Smooth muscle cell (in vitro differentiated cells): Measurements from ENCODE around the gene IFT52. TPM values are rescaled to one million over a fixed set of nuclear protein-coding genes. Genes with fewer than 3 reads are reported as not detected.
"Not testable (repeated sequence)": the region's sequence is repeated elsewhere in the genome, so short reads cannot be mapped to it uniquely, and the experiment has no call there.

Experiments used
- DNase-seq: peaks from one replicate; lab custom pipeline; 2025; ENCODE audit not compliant: unreplicated experiment; lab: John Stamatoyannopoulos, UW
- H2AFZ ChIP-seq: fragments of 200-600 bp; sonication (generic); 2 replicates; pipeline ENCODE4 v1.6.0; 2016; ENCODE audit warnings: antibody characterized with exemption, low read depth, mild to moderate bottlenecking
- H3F3A ChIP-seq: fragments of 200-600 bp; sonication (generic); 2 replicates; pipeline ENCODE4 v1.6.0; 2017; ENCODE audit warnings: antibody characterized with exemption, low read depth
- H3K27ac ChIP-seq: fragments of 200-600 bp; sonication (generic); 2 replicates; pipeline ENCODE4 v1.5.1; 2016; ENCODE audit warnings: low read depth, mild to moderate bottlenecking
- H3K27me3 ChIP-seq: fragments of 200-600 bp; sonication (generic); 2 replicates; pipeline ENCODE4 v1.6.1; 2016; ENCODE audit warnings: low read depth, mild to moderate bottlenecking
- H3K36me3 ChIP-seq: fragments of 200-600 bp; sonication (generic); 2 replicates; pipeline ENCODE4 v1.5.1; 2016; ENCODE audit warnings: low read depth
- H3K4me1 ChIP-seq: fragments of 200-600 bp; sonication (generic); 2 replicates; pipeline ENCODE4 v1.5.1; 2016; ENCODE audit warnings: low read depth
- H3K4me2 ChIP-seq: fragments of 200-600 bp; sonication (generic); 2 replicates; pipeline ENCODE4 v1.6.0; 2016; ENCODE audit warnings: mild to moderate bottlenecking
- H3K4me3 ChIP-seq: fragments of 200-600 bp; sonication (generic); 2 replicates; pipeline ENCODE4 v1.5.1; 2016; ENCODE audit warnings: mild to moderate bottlenecking
- H3K79me2 ChIP-seq: fragments of 200-600 bp; sonication (generic); 2 replicates; pipeline ENCODE4 v1.6.0; 2016; ENCODE audit warnings: low read depth, mild to moderate bottlenecking
- H3K9ac ChIP-seq: fragments of 200-600 bp; sonication (generic); 2 replicates; pipeline ENCODE4 v1.6.0; 2016; ENCODE audit warnings: low read depth
- H3K9me3 ChIP-seq: fragments of 200-600 bp; sonication (generic); replicated peaks from 2 replicates; pipeline ENCODE4 v1.5.1; 2016; ENCODE audit warnings: low read depth
- H4K20me1 ChIP-seq: fragments of 200-600 bp; sonication (generic); 2 replicates; pipeline ENCODE4 v1.6.0; 2016; ENCODE audit warnings: low read depth
- WGBS: methylation state at CpG from one replicate; pipeline ENCODE4 v1.1.7; 2016; ENCODE audit warnings: low lambda C conversion rate; 5-methylcytosine and 5-hydroxymethylcytosine counted together
- polyA plus RNA-seq: library from polyadenylated mRNA; unstranded; fragments of >200 nt; fragmentation: Nextera tagmentation; extraction: Ambion mirVana; gene quantifications from 2 replicates; pipeline ENCODE4 v1.2.1, GENCODE V29; 2016
- total RNA-seq: library from RNA; depleted of rRNA; stranded (reverse); fragments of >200 nt; gene quantifications from 2 replicates; pipeline ENCODE4 v1.2.3, GENCODE V29; 2014
- TF ChIP-seq, protein P1 (sequence below): fragments of 200-600 bp; sonication (generic); IDR thresholded peaks from 2 replicates; pipeline ENCODE4 v1.5.1; 2017; ENCODE audit warnings: borderline replicate concordance, mild to moderate bottlenecking, antibody characterized with exemption; ENCODE audit not compliant: insufficient read depth, poor library complexity, severe bottlenecking

IFT52 gene
- total and polyA plus RNA-seq, 2 experiments from 2014 or later = 46.5 to 51.0 TPM

DNA sequence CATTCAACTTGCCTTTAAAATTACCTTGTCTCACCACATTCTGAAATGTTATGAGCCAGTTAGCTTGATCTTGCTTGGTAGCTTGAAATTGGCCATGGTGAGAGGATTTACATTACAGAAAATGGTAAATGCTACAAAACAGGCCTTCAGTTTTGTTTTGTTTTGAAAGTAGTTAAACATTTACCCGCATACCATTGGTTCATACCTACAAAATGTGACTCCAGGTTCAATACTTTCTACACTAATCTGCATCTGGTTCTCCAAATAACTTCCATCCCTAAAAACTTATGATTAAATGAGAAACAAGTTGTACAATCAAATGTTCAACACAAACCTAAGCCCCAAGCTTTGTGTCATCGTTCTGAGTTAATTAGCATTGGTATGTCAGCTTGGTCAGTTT lies 45.7 kb downstream of the IFT52 start:
- no peaks in the 10 kb centered on the region for H4K20me1 ChIP-seq
- DNase-seq = no peak
- H3K4me2 ChIP-seq = no peak overlapping the region
- peaks cover 5% of the 10 kb centered on the region for H3K36me3 ChIP-seq
- H3F3A ChIP-seq = no peaks in the 10 kb centered on the region
- H3K79me2 ChIP-seq = no peaks in the 10 kb centered on the region
- H2AFZ ChIP-seq = no peak overlapping the region
- H3K9ac ChIP-seq = no peak overlapping the region
- no peaks in the 10 kb centered on the region for H3K27me3 ChIP-seq
- WGBS = 91% methylated on average over 2 of the region's 2 CpGs
- H3K4me3 ChIP-seq = no peak overlapping the region
- H3K4me1 ChIP-seq = no peaks in the 10 kb centered on the region
- no peak overlapping the region for H3K27ac ChIP-seq
- no peaks in the 10 kb centered on the region for H3K9me3 ChIP-seq
- TF ChIP-seq, protein P1, sequence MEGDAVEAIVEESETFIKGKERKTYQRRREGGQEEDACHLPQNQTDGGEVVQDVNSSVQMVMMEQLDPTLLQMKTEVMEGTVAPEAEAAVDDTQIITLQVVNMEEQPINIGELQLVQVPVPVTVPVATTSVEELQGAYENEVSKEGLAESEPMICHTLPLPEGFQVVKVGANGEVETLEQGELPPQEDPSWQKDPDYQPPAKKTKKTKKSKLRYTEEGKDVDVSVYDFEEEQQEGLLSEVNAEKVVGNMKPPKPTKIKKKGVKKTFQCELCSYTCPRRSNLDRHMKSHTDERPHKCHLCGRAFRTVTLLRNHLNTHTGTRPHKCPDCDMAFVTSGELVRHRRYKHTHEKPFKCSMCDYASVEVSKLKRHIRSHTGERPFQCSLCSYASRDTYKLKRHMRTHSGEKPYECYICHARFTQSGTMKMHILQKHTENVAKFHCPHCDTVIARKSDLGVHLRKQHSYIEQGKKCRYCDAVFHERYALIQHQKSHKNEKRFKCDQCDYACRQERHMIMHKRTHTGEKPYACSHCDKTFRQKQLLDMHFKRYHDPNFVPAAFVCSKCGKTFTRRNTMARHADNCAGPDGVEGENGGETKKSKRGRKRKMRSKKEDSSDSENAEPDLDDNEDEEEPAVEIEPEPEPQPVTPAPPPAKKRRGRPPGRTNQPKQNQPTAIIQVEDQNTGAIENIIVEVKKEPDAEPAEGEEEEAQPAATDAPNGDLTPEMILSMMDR = no peak

DNA sequence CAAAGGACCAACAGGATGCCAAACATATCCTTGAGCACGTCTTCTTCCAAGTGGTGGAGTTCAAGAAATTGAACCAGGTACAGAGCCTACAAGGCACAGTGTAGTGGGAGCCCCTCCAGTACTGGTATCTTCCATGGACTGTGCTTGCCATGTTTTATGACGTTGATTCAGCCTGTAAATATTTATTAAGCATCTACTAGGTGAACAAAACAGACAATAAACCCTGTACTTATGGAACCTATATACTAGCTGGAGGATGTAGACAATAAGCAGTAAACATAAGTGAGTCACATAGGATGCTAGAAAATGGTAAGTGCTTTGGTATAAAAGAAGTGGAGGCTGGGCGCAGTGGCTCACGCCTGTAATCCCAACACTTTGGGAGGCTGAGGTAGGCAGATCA lies 51.8 kb downstream of the IFT52 start:
- Histone ChIP-seq H3K79me2 (no peaks in the 10 kb centered on the region), H4K20me1 (no peaks in the 10 kb centered on the region), H3K27ac (no peak overlapping the region), H3K4me1 (no peaks in the 10 kb centered on the region), H2AFZ (no peak overlapping the region), H3K27me3 (no peaks in the 10 kb centered on the region), H3F3A (no peaks in the 10 kb centered on the region), H3K36me3 (peaks cover 8% of the 10 kb centered on the region), H3K9me3 (no peaks in the 10 kb centered on the region), H3K4me3 (no peak overlapping the region), H3K9ac (no peak overlapping the region), H3K4me2 (no peak overlapping the region)
- TF ChIP-seq, protein P1 = no peak
- 97% methylated on average over 4 of the region's 4 CpGs for WGBS
- DNase-seq = no peak

DNA sequence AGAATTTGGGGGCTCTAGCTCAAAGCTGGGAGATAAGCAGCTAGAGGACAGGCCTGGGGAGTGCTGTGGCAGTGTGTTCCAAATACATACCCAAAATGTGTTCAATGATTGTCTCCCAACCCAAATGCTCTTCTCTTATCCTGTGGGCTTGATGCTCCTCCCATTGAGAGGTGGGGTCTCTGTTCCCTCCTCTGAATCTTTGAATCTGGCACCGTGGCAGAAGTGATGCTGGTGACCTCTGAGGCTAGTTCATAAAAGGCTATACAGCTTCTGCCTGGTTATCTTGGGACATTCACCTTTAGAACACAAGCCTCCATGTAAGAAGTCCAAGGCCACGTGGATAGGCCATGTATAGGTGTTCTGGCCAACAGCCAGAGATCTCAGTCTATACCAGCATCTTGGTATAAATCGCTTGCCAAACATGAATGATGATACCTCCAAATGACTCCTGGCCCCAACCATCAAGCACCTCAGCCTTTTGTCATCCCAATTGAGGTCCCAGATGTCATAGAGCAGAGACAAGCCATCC lies 60.3 kb downstream of the IFT52 start:
- no peaks in the 10 kb centered on the region for H4K20me1 ChIP-seq
- H3K9me3 ChIP-seq = no peaks in the 10 kb centered on the region
- no peaks in the 10 kb centered on the region for H3F3A ChIP-seq
- H3K27ac ChIP-seq = no peak overlapping the region
- H3K4me1 ChIP-seq = no peaks in the 10 kb centered on the region
- H3K4me3 ChIP-seq = no peak overlapping the region
- WGBS = 80% methylated on average over 3 of the region's 3 CpGs
- no peak overlapping the region for H3K9ac ChIP-seq
- DNase-seq = no peak
- TF ChIP-seq, protein P1 = no peak
- H3K36me3 ChIP-seq = peaks cover 6% of the 10 kb centered on the region
- no peak overlapping the region for H2AFZ ChIP-seq
- H3K4me2 ChIP-seq = no peak overlapping the region
- no peaks in the 10 kb centered on the region for H3K79me2 ChIP-seq
- no peaks in the 10 kb centered on the region for H3K27me3 ChIP-seq

DNA sequence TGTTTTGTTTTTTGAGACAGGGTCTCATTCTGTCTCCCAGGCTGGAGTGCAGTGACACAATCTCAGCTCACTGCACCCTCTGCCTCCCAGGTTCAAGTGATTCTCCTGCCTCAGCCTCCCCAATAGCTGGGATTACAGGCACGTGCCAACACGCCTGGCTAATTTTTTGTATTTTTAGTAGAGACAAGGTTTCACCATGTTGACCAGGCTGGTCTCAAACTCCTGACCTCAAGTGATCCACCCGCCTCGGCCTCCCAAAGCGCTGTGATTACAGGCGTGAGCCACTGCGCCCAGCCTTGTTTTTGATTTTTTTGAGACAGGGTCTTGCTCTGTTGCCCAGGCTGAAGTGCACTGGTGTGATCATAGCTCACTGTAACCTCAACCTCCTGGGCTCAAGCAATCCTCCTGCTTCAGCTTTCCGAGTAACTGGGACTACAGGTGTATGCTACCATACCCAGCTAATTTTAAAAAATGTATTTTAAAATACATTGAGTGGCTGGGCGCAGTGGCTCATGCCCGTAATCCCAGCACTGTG lies 61.0 kb downstream of the IFT52 start:
- H2AFZ ChIP-seq, H3K4me3 ChIP-seq, H3K36me3 ChIP-seq, H3K4me1 ChIP-seq, H3K9ac ChIP-seq, H3K9me3 ChIP-seq, H4K20me1 ChIP-seq, H3K79me2 ChIP-seq, H3K27ac ChIP-seq, H3K4me2 ChIP-seq, H3K27me3 ChIP-seq, DNase-seq, H3F3A ChIP-seq: not testable (repeated sequence)
- WGBS = 97% methylated on average over 10 of the region's 10 CpGs
